H1 (cell line): ENCODE results near the gene CEP83. TPM values are rescaled to one million over a fixed set of nuclear protein-coding genes. Genes with fewer than 3 reads are reported as not detected.

ENCODE experiments used
- CTCF ChIA-PET: fragments of 300-600 bp; sonication (Branson Sonifier 250); formaldehyde crosslinking; loops from one replicate; lab custom pipeline; 2021; ENCODE audit not compliant: partially characterized antibody; lab: Charles Lee
- POLR2A ChIA-PET: fragments of 300-600 bp; sonication (Branson Sonifier 250); formaldehyde crosslinking; loops from one replicate; lab custom pipeline; 2021; ENCODE audit warnings: inconsistent platforms; ENCODE audit not compliant: partially characterized antibody; lab: Charles Lee
- DNase-seq, 2 experiments: peaks; one replicate each; pipeline versions ENCODE4 v3.0.0 to v3.0.0-alpha.2; 2010 to 2022; ENCODE audit warnings: low spot score in 2 of 2, low read depth in 1 of 2, mixed read lengths in 1 of 2
- FAIRE-seq: peaks from 2 replicates; lab custom pipeline; 2011; peaks lifted over from hg19 to GRCh38; lab: Jason Lieb, UNC
- H2AFZ ChIP-seq: 2 replicates; pipeline ENCODE4 v1.8.1; 2012; ENCODE audit warnings: low read length, inconsistent platforms
- H2AK5ac ChIP-seq: 2 replicates; pipeline ENCODE4 v1.6.1; 2013; ENCODE audit warnings: low read depth, low read length
- H2BK120ac ChIP-seq: replicated peaks from 2 replicates; pipeline ENCODE3; 2013; ENCODE audit warnings: low read depth, low read length, inconsistent platforms
- H2BK12ac ChIP-seq: 2 replicates; pipeline ENCODE4 v1.6.1; 2013; ENCODE audit warnings: low read depth, low read length
- H2BK15ac ChIP-seq: 2 replicates; pipeline ENCODE4 v1.6.1; 2013; ENCODE audit warnings: low read length
- H2BK20ac ChIP-seq: 2 replicates; pipeline ENCODE4 v1.6.1; 2013; ENCODE audit warnings: low read length
- H2BK5ac ChIP-seq: 2 replicates; pipeline ENCODE4 v1.6.1; 2013; ENCODE audit warnings: low read depth, low read length
- H3K14ac ChIP-seq: 2 replicates; pipeline ENCODE4 v1.6.1; 2013; ENCODE audit warnings: inconsistent platforms; ENCODE audit not compliant: insufficient read length
- H3K18ac ChIP-seq: 2 replicates; pipeline ENCODE4 v1.6.1; 2013; ENCODE audit warnings: low read length; ENCODE audit errors: extremely low read depth
- H3K23ac ChIP-seq: 2 replicates; pipeline ENCODE4 v1.6.1; 2013; ENCODE audit warnings: inconsistent platforms; ENCODE audit not compliant: insufficient read length
- H3K23me2 ChIP-seq: 2 replicates; pipeline ENCODE4 v1.6.1; 2013; ENCODE audit warnings: low read depth, low read length
- H3K27ac ChIP-seq: 2 replicates; pipeline ENCODE4 v1.6.1; 2011; ENCODE audit warnings: low read depth, low read length, inconsistent platforms
- H3K27me3 ChIP-seq, 4 experiments: replicated peaks in 1 of 4; 1 replicate in 1 of 4; 2 replicates in 3 of 4; pipeline versions ENCODE4 v1.6.1 to v1.8.1; 2011 to 2013; ENCODE audit warnings: low read length in 3 of 4, mild to moderate bottlenecking in 3 of 4, inconsistent platforms in 2 of 4, mixed read lengths in 2 of 4, moderate library complexity in 1 of 4; ENCODE audit not compliant: control insufficient read depth in 3 of 4, insufficient read depth in 3 of 4; ENCODE audit errors: extremely low read depth in 1 of 4
- H3K36me3 ChIP-seq, 4 experiments: 2 replicates each; pipeline versions ENCODE4 v1.6.1 to v1.8.1; 2011 to 2013; ENCODE audit warnings: mild to moderate bottlenecking in 4 of 4, low read length in 3 of 4, moderate library complexity in 2 of 4, control low read depth in 1 of 4, inconsistent platforms in 1 of 4; ENCODE audit not compliant: insufficient read depth in 4 of 4, control insufficient read depth in 2 of 4
- H3K4ac ChIP-seq: replicated peaks from 2 replicates; pipeline ENCODE3; 2013; ENCODE audit warnings: low read length, low read depth, mixed read lengths, inconsistent platforms; ENCODE audit not compliant: insufficient read length
- H3K4me1 ChIP-seq, 4 experiments: replicated peaks in 1 of 4; 1 replicate in 1 of 4; 2 replicates in 3 of 4; pipeline versions ENCODE4 v1.6.1 to v1.8.1; 2011 to 2013; ENCODE audit warnings: low read length in 3 of 4, inconsistent platforms in 2 of 4, mixed read lengths in 1 of 4; ENCODE audit not compliant: insufficient read depth in 4 of 4, control insufficient read depth in 3 of 4
- H3K4me2 ChIP-seq, 2 experiments: 2 replicates each; pipeline versions ENCODE4 v1.6.1 to v1.8.1; 2011 to 2013; ENCODE audit warnings: low read depth in 2 of 2, low read length in 2 of 2, control low read depth in 1 of 2, inconsistent platforms in 1 of 2, mild to moderate bottlenecking in 1 of 2; ENCODE audit not compliant: insufficient read depth in 1 of 2
- H3K4me3 ChIP-seq, 4 experiments: fragments of 200-600, 300-600 bp in 1 of 4; sonication (generic), shearing (Covaris generic), sonication (Bioruptor Twin) in 1 of 4; 2 replicates each; pipeline versions ENCODE4 v1.5.1 to v1.8.1; 2011 to 2016; ENCODE audit warnings: low read length in 4 of 4, low read depth in 3 of 4, control low read depth in 2 of 4, inconsistent platforms in 2 of 4, mild to moderate bottlenecking in 2 of 4, mixed read lengths in 1 of 4, moderate library complexity in 1 of 4; ENCODE audit not compliant: insufficient read depth in 2 of 4; ENCODE audit errors: extremely low read depth in 1 of 4
- H3K56ac ChIP-seq: replicated peaks from 2 replicates; pipeline ENCODE3; 2013; ENCODE audit warnings: low read depth, mild to moderate bottlenecking, mixed read lengths, low read length, inconsistent platforms; ENCODE audit not compliant: insufficient read length
- H3K79me1 ChIP-seq: 2 replicates; pipeline ENCODE4 v1.6.1; 2013; ENCODE audit warnings: low read depth, low read length, control low read depth
- H3K79me2 ChIP-seq, 2 experiments: 2 replicates each; pipeline versions ENCODE4 v1.6.1 to v1.8.1; 2012 to 2013; ENCODE audit warnings: low read length in 2 of 2, mild to moderate bottlenecking in 2 of 2, inconsistent platforms in 1 of 2; ENCODE audit not compliant: insufficient read depth in 2 of 2, control insufficient read depth in 1 of 2
- H3K9ac ChIP-seq, 4 experiments: replicated peaks in 1 of 4; 1 replicate in 1 of 4; 2 replicates in 3 of 4; pipeline versions ENCODE4 v1.6.1 to v1.8.1; 2011 to 2013; ENCODE audit warnings: low read depth in 3 of 4, low read length in 3 of 4, control low read depth in 2 of 4, mild to moderate bottlenecking in 2 of 4, moderate library complexity in 2 of 4, inconsistent platforms in 1 of 4; ENCODE audit errors: extremely low read depth in 1 of 4
- H3K9me3 ChIP-seq, 2 experiments: 2 replicates each; pipeline versions ENCODE4 v1.6.1 to v1.8.1; 2012 to 2013; ENCODE audit warnings: mild to moderate bottlenecking in 2 of 2, moderate library complexity in 2 of 2, control low read depth in 1 of 2, inconsistent platforms in 1 of 2, low read depth in 1 of 2, low read length in 1 of 2, mixed read lengths in 1 of 2; ENCODE audit not compliant: insufficient read depth in 2 of 2
- H4K20me1 ChIP-seq, 2 experiments: replicated peaks in 1 of 2; 2 replicates each; pipeline versions ENCODE3 to v1.8.1; 2011 to 2013; ENCODE audit warnings: inconsistent platforms in 2 of 2, low read length in 2 of 2, mild to moderate bottlenecking in 1 of 2; ENCODE audit not compliant: insufficient read depth in 2 of 2, control insufficient read depth in 1 of 2
- H4K5ac ChIP-seq: 2 replicates; pipeline ENCODE4 v1.6.1; 2013; ENCODE audit warnings: low read length, low read depth, mixed read lengths, inconsistent platforms; ENCODE audit not compliant: insufficient read length
- H4K8ac ChIP-seq: 2 replicates; pipeline ENCODE4 v1.8.0; 2013; ENCODE audit warnings: mild to moderate bottlenecking, moderate library complexity, low read length, inconsistent platforms; ENCODE audit not compliant: insufficient read depth; ENCODE audit errors: extremely low read depth
- H4K91ac ChIP-seq: replicated peaks from 2 replicates; pipeline ENCODE3; 2013; ENCODE audit warnings: low read length, mixed read lengths, inconsistent platforms; ENCODE audit not compliant: insufficient read length
- ASH2L ChIP-seq: fragments of 200-600, 300-600 bp; sonication (generic); IDR thresholded peaks from one replicate; pipeline ENCODE4 v1.7.1; 2017; ENCODE audit warnings: low read length
- ATF3 ChIP-seq: IDR thresholded peaks from 2 replicates; pipeline ENCODE4 v1.6.1; 2011; ENCODE audit warnings: low read depth, mild to moderate bottlenecking, low read length; ENCODE audit not compliant: insufficient read depth
- CHD2 ChIP-seq: IDR thresholded peaks from 2 replicates; pipeline ENCODE4 v1.6.1; 2012; ENCODE audit warnings: low read length, improper control_type of control experiment
- CTBP2 ChIP-seq: IDR thresholded peaks from 2 replicates; pipeline ENCODE4 v1.7.0; 2011; ENCODE audit warnings: borderline replicate concordance, mild to moderate bottlenecking, moderate library complexity, mixed read lengths, low read length; ENCODE audit not compliant: insufficient read depth, insufficient read length
- KDM4A ChIP-seq: IDR thresholded peaks from one replicate; pipeline ENCODE4 v1.7.1; 2012; ENCODE audit warnings: low read depth, mild to moderate bottlenecking, moderate library complexity, low read length, inconsistent platforms; ENCODE audit not compliant: severe bottlenecking
- KDM5A ChIP-seq: fragments of 200-600 bp; IDR thresholded peaks from 2 replicates; pipeline ENCODE4 v1.7.1; 2012; ENCODE audit warnings: mild to moderate bottlenecking, low read length, inconsistent platforms, mixed read lengths
- POLR2A ChIP-seq, 2 experiments: IDR thresholded peaks; 1 replicate in 1 of 2; 2 replicates in 1 of 2; pipeline ENCODE4 v1.6.1; 2011; ENCODE audit warnings: low read depth in 2 of 2, low read length in 2 of 2, mild to moderate bottlenecking in 2 of 2; ENCODE audit errors: control extremely low read depth in 1 of 2
- RAD21 ChIP-seq, 2 experiments: IDR thresholded peaks in 1 of 2; conservative IDR thresholded peaks in 1 of 2; 2 replicates each; pipeline ENCODE4 v1.6.1; 2011; ENCODE audit warnings: low read depth in 2 of 2, low read length in 2 of 2, improper control_type of control experiment in 1 of 2, inconsistent platforms in 1 of 2, mild to moderate bottlenecking in 1 of 2, moderate library complexity in 1 of 2
- SAP30 ChIP-seq: fragments of 300-600 bp; sonication (generic); IDR thresholded peaks from 2 replicates; pipeline ENCODE4 v1.7.1; 2012; ENCODE audit warnings: low read length, moderate library complexity, mild to moderate bottlenecking, inconsistent platforms; ENCODE audit not compliant: insufficient read depth, insufficient replicate concordance
- SIX5 ChIP-seq: IDR thresholded peaks from 2 replicates; pipeline ENCODE4 v1.6.1; 2011; ENCODE audit warnings: mild to moderate bottlenecking, low read depth, low read length
- SP2 ChIP-seq: IDR thresholded peaks from 2 replicates; pipeline ENCODE4 v1.6.1; 2012; ENCODE audit warnings: mild to moderate bottlenecking, low read length, inconsistent platforms
- SP4 ChIP-seq: IDR thresholded peaks from 2 replicates; pipeline ENCODE4 v1.6.1; 2012; ENCODE audit warnings: low read length, inconsistent platforms
- TCF12 ChIP-seq: IDR thresholded peaks from 2 replicates; pipeline ENCODE4 v1.6.1; 2011; ENCODE audit warnings: low read depth, mild to moderate bottlenecking, low read length
- TEAD4 ChIP-seq: IDR thresholded peaks from 2 replicates; pipeline ENCODE4 v1.6.1; 2012; ENCODE audit warnings: low read depth, low read length, inconsistent platforms, mixed read lengths
- WGBS, 2 experiments: shearing (Covaris generic) in 1 of 2; methylation state at CpG; one replicate each; pipeline versions ENCODE4 v1.1.6 to v1.1.7; 2013 to 2015; ENCODE audit warnings: low lambda C conversion rate in 2 of 2, mixed read lengths in 2 of 2, inconsistent platforms in 1 of 2, low coverage in 1 of 2, missing lambda C conversion rate in 1 of 2; ENCODE audit not compliant: insufficient replicate concordance in 2 of 2, insufficient coverage in 1 of 2, insufficient read length in 1 of 2; ENCODE audit errors: extremely low coverage in 1 of 2, missing lambda C conversion rate in 1 of 2; 5-methylcytosine and 5-hydroxymethylcytosine counted together
- polyA plus RNA-seq, 7 experiments: library from polyadenylated mRNA; depleted of rRNA in 3 of 7; stranded (reverse) in 5 of 7; unstranded in 2 of 7; fragments of >200 nt in 5 of 7; fragments of 200-250 nt in 2 of 7; gene quantifications; 1 replicate in 5 of 7; 2 replicates in 1 of 7; 4 replicates in 1 of 7; pipeline versions ENCODE4 v1.2.1 to v1.2.3, GENCODE V29; 2011 to 2013; ENCODE audit warnings: missing spikeins in 2 of 7, mixed read lengths in 2 of 7
- total RNA-seq: library from RNA; stranded (reverse); fragmentation: NEBNext Ultra II Directional; extraction: Animal tissue kit (Norgen Biotek cat#: 25700); gene quantifications from 2 replicates; pipeline ENCODE4 v1.2.1, GENCODE V29; 2021

CEP83 gene
- total and polyA plus RNA-seq, 2 of the 8 experiments (the other 6 are each of a cell fraction or from before 2014, with no cell fraction given) = 6.0 to 25.8 TPM

- no peak overlapping the region for H2BK120ac ChIP-seq
- no peak overlapping the region for H4K8ac ChIP-seq
- H4K5ac ChIP-seq = no peak overlapping the region
- no peaks in the 10 kb centered on the region for H3K23me2 ChIP-seq
- no peak overlapping the region for H3K14ac ChIP-seq
- DNase-seq (peak in 1 of 2 experiments; percentile 42), FAIRE-seq (no peak)
- no peak overlapping the region for H3K4me2 ChIP-seq
- H2AK5ac ChIP-seq = no peak overlapping the region
- no peak overlapping the region for H3K4me3 ChIP-seq
- no peaks in the 10 kb centered on the region for H3K9me3 ChIP-seq
- CTCF ChIA-PET = interaction anchor here (0.6 to 0.7 kb wide), 2 partner anchors 143 to 575 kb away, joined by 3 read pairs; no protein-coding TSS in a partner anchor
- no peak overlapping the region for H3K23ac ChIP-seq
- H3K4me1 ChIP-seq = peaks cover 0 to 18% (median 11%) of the 10 kb centered on the region in 4 experiments; a peak in 6 of 7 replicates
- H4K20me1 ChIP-seq = no peaks in the 10 kb centered on the region
- H2BK5ac ChIP-seq = no peak overlapping the region
- H2AFZ ChIP-seq = no peak overlapping the region
- H2BK12ac ChIP-seq = no peak overlapping the region
- no peak overlapping the region for H3K18ac ChIP-seq
- H2BK15ac ChIP-seq = no peak overlapping the region
- WGBS, 2 experiments = 81% methylated on average over 10 of the region's 10 CpGs; no CpG with 5 or more reads in 1 of the 2 experiments
- H3K56ac ChIP-seq = no peak overlapping the region
- H3K27me3 ChIP-seq = no peaks in the 10 kb centered on the region
- H4K91ac ChIP-seq = no peak overlapping the region
- peaks cover 0 to 3% (median 0%) of the 10 kb centered on the region in 4 experiments; a peak in 3 of 8 replicates for H3K36me3 ChIP-seq
- no peaks in the 10 kb centered on the region for H3K79me2 ChIP-seq
- no peak for TF ChIP-seq RAD21 (IDR thresholded peaks at IDR 0.05 in 1 of 2, conservative IDR thresholded peaks at IDR 0.05 in 1 of 2; ENCODE audit: low read depth in 2 of 2, low read length in 2 of 2)
- no peak for TF ChIP-seq KDM4A
- TF ChIP-seq ATF3 = no peak
- no peak for TF ChIP-seq POLR2A (IDR thresholded peaks at IDR 0.05; ENCODE audit: control extremely low read depth in 1 of 2, low read depth in 2 of 2, low read length in 2 of 2)
- TF ChIP-seq SIX5 = no peak
- TF ChIP-seq TCF12 = no peak
- no peak for TF ChIP-seq SP2
- TF ChIP-seq KDM5A = no peak
- no peak for TF ChIP-seq CHD2
- no peak for TF ChIP-seq SAP30
- no peak for TF ChIP-seq ASH2L
- TF ChIP-seq TEAD4 = no peak
- TF ChIP-seq SP4 = no peak
- no peak for TF ChIP-seq CTBP2
- TF ChIP-seq, all 59 proteins: peak for 0
- no peak overlapping the region for H3K4ac ChIP-seq
- H3K9ac ChIP-seq = no peak overlapping the region
- H3K79me1 ChIP-seq = no peaks in the 10 kb centered on the region
- POLR2A ChIA-PET = interaction anchor here (0.8 to 1.1 kb wide), 2 partner anchors 25 to 27 kb away, joined by 3 to 4 read pairs; no protein-coding TSS in a partner anchor
- no peak overlapping the region for H2BK20ac ChIP-seq
- H3K27ac ChIP-seq = no peak overlapping the region
These were observed 172.4 kb downstream of the CEP83 start for GRCh38 chr12:94287245-94287628.
